Hematopoietic multipotent progenitor cell (in vitro differentiated cells): ENCODE measurements around the gene PRR19. TPM values are rescaled to one million over a fixed set of nuclear protein-coding genes. Genes with fewer than 3 reads are reported as not detected.

Experiments
- DNase-seq, 3 donors: peaks; one replicate each; pipeline ENCODE4 v3.0.0-alpha.2; 2011 to 2015; ENCODE audit warnings: low read depth in 2 of 3, low spot score in 2 of 3
- small RNA-seq: library from RNA; depleted of rRNA; stranded (forward); fragments of <200 nt; gene quantifications from one replicate; pipeline ENCODE3, GENCODE V24; 2012
- total RNA-seq: library from RNA; depleted of rRNA; stranded (reverse); fragments of >200 nt; gene quantifications from one replicate; pipeline ENCODE4 v1.2.3, GENCODE V29; 2012

PRR19 gene
- total RNA-seq, 1 donor = 0.54 TPM

DNA sequence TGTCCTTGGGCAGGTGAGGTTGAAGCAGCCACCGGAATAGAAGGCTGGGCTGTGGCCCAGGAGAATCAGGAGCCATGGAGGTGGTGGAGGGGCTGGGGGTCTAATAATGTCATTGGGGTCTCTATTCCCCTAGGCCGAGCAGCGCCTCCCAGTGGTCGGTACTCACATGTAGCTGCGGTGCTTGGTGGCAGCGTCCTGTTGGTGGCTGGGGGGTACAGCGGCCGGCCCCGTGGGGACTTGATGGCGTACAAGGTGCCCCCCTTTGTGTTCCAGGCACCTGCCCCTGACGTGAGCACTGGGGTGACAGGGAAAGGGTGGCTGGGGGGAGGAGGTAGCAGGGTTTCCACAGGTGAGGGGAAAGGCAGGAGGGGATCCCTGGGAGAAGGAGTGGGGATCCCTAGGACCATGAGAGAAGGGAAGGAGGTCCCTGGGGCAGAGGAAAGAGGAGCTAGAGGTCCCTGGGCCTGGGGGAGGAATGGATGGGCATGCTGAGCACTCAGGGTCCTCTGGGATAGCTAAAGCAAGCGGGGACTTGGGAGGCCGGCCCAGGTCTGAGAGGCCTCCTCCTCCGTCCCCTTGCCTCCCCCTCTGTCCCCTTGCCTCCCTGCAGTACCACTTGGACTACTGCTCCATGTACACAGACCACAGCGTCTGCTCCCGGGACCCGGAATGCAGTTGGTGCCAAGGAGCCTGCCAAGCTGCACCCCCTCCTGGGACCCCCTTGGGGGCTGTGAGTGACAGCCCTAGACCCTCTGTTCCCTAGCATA is 41.6 kb downstream of the PRR19 start:
- peak in 1 of 3 donors; percentile 17 for DNase-seq

DNA sequence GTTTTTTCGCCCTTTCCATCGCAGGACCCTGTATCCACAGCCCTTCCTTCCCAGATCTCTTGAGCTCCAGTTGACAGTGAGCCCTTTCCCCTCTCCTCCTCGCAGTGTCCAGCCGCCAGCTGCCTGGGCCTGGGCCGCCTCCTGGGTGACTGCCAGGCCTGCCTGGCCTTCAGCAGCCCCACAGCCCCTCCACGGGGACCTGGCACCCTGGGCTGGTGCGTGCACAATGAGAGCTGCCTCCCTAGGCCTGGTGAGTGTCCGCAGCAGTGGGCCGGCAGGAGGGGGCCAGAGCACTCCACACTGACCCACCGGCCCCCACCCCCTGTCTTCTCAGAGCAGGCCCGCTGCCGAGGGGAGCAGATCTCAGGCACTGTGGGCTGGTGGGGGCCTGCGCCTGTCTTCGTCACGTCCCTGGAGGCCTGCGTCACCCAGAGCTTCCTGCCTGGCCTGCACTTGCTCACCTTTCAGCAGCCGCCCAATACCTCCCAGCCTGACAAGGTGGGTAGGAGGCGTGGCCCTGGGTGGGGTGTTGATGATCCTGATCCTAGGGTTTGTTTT is 42.5 kb downstream of the PRR19 start:
- no peak for DNase-seq

DNA sequence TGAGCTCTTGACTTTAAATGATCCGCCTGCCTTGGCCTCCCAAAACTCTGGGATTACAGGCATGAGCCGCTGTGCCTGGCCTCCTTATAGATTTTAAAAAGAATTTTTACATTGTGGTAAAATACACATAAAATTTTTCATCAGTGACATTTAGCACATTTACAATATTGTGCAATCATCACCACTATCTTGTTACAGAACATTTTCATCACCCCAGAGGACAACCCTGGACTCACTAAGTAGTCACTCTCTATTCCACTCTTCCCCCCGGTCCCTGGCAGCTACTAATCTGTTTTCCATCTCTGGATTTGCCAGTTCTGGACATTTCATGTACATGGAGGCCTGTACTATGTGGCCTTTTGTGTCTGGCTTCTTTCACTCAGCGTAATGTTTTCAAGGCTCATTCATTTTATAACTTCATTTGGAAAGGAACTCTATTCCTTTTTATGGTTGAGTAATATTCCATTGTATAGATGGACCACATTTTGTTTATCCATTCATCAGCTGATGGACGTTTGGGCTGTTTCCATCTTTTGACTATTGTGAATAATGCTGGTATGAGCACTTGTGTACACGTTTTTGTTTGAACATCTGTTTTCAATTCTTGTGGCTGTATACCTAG is 43.4 kb downstream of the PRR19 start:
- DNase-seq = no peak

DNA sequence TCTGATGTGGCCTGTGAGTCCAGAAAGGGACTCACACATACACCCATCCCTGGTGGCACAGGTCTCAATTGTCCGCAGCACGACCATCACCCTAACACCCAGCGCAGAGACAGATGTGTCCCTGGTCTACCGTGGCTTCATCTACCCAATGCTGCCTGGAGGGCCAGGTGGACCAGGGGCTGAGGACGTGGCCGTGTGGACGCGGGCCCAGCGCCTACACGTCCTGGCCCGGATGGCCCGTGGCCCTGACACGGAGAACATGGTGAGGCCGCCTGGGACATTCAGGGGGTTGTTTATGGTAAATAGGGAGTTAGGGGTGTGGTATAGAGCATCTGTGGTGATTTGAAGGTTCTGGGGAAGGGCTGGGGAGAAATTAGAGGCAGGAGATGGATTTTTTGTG is 46.3 kb downstream of the PRR19 start:
- no peak for DNase-seq

DNA sequence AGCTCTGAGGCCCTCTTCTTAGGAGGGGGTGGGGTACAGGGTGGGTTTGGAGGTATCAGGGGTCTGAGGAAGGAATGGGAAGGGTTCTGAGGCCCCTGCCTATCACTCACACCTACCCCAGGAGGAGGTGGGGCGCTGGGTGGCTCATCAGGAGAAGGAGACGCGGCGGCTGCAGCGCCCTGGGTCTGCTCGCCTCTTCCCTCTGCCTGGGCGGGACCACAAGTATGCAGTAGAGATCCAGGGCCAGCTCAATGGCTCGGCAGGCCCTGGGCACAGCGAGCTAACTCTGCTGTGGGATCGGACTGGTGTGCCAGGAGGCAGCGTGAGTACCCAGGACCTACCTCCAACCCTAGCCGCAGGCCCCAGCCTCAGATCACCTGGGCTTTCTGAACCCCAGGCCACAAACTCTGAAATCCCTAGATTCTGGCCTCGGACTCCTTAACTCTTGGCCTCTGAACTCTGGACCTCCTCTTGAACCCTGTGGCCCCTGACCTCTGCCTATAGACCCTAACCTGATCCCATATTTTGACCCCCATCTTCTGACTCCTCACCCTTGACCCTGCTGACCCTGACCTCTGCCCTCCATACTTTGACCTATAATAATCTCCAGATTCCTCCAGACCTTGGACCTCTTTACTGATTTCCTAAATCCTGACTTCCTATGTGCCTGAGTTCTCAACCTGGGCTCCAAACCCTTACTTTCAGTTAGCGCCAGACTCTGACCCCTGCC is 47.6 kb downstream of the PRR19 start:
- DNase-seq = no peak

DNA sequence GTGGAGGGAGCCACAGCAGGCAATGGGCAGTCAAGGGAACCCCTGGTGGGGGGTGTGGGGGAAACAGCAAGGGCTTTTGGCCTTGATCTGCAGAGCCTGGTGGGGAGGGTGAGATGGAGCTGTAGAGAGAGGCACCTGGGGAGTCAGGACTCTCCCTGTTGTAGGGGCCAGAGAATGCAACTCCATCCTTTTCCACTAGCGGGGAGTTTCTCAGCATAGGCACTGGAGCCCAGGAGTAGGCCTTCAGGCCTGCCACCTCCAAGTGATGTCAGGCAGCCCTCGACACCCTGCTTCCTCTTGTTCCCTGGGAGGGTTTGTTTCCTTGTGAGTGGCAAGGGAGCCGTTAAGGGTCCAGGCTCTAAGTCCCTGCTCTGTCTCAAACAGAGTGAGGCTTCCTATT is 48.5 kb downstream of the PRR19 start:
- DNase-seq = no peak

DNA sequence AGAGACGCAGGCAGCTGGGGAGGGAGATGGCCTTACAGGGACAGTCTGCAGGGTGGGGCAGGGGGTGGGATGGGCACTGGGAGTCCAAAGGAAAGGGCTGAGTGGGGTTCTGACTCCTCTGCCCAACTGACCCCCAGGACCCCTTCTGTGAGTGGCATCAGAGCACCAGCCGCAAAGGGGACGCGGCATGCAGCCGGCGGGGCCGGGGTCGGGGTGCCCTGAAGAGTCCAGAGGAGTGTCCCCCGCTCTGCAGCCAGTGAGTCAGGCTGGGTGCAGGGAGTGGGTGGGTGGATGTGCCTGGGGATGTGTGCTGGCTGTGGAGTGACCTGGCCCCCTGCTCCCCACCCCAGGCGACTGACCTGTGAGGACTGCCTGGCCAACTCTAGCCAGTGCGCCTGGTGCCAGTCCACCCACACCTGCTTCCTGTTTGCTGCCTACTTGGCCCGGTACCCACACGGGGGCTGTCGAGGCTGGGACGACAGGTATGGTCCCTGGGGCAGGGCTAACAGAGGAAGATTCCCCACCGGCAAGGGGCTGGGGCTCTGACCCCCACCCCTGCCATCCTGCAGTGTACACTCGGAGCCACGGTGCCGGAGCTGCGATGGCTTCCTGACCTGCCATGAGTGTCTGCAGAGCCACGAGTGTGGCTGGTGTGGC is 49.3 kb downstream of the PRR19 start:
- DNase-seq = no peak

DNA sequence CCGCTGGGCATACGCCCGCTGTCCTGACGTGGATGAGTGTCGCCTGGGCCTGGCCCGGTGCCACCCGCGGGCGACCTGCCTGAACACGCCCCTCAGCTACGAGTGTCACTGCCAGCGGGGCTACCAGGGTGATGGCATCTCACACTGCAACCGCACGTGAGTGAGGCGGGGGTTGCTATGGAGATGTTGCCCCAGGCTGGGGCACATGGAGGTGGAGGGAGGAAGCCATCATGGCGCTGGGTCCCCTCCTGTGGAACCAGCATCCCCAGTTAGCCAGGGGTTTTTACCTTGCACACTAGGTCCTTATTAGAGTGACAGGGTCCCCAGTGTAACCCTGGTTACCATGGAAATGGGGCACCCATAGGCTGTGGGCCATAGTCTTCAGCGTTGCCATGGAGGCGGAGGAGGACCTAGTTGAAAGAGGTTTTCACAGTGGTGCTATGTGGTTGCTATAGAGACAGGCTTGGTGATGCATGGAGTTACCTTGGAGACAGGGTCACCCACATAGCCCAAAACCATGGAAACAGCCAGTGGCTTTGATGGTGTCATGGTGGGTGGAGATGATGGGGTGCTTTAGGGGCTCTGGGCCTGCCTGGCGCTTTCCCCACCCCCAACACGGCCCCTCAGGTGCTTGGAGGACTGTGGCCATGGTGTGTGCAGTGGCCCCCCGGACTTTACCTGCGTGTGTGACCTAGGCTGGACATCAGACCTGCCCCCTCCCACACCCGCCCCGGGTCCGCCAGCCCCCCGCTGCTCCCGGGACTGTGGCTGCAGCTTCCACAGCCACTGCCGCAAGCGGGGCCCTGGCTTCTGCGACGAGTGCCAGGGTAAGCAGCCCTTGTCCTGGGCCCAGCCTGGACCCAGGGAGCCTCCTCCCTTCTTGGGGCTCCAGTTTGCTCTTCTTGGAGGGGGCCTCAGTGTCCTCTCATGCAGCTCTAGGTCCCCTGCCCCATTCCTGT is 50.6 kb downstream of the PRR19 start:
- peak in 1 of 3 donors; percentile 5 for DNase-seq

DNA sequence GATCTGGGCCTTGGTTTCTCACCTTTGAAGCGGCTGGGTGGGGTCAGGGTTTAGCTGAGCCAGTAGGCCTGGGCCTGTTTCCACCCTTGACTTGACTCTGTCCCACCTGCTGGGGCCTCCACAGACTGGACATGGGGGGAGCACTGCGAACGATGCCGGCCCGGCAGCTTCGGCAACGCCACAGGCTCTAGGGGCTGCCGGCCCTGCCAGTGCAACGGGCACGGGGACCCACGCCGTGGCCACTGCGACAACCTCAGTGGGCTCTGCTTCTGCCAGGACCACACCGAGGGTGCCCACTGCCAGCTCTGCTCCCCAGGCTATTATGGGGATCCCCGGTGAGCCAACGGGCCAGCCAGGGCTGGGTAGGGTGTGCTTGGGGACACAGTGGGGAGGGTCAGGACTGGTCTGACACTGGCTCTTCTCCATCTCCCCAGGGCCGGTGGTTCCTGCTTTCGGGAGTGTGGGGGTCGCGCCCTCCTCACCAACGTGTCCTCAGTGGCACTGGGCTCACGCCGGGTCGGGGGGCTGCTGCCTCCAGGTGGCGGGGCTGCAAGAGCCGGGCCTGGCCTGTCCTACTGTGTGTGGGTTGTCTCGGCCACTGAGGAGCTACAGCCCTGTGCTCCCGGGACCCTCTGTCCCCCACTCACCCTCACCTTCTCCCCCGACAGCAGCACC is 51.5 kb downstream of the PRR19 start:
- no peak for DNase-seq

DNA sequence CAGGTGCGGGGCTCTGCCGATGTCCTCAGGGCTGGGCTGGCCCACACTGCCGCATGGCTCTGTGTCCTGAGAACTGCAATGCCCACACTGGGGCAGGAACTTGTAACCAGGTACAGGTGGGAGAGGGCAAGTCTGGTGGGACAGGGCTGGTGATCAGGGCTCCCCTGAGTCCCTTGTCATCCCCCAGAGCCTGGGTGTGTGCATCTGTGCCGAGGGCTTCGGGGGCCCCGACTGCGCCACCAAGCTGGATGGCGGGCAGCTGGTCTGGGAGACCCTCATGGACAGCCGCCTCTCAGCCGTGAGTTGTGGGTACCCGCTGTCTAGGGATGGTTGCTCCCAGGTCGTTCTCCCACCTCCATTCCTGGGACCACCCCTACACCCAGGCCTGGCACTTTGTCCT is 54.0 kb downstream of the PRR19 start:
- no peak for DNase-seq

DNA sequence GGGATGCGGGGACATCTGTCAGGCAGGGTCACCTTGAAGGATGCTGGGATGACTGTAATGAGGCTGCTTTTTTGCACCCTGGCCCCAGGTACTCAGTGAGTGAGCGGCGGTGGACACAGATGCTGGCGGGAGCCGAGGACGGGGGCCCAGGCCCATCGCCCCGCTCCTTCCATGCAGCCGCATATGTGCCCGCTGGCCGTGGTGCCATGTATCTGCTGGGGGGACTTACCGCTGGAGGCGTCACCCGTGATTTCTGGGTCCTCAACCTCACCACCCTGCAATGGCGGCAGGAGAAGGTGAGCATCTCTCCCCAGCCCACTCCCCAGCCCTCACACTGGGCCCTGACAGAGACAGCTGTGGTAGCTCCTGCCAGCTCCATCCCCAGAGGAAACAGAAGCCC is 54.8 kb downstream of the PRR19 start:
- DNase-seq = no peak

DNA sequence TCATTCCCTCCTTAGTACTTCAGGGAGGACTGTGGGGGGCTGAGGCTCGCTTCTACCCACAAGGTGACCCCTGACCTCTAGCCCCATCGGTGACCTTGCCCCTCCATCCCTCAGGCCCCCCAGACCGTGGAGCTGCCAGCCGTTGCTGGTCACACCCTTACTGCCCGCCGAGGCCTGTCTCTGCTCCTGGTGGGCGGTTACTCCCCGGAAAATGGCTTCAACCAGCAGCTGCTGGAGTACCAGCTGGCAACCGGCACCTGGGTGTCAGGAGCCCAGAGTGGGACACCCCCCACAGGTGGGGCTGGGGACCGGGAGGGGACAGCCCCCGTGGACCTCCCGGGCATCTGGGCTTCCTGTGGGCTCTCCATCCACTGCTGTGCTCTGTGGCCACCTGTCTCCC is 55.4 kb downstream of the PRR19 start:
- DNase-seq = no peak

Small RNAs within 50 kb of the gene (small RNA-seq; reads per million reads assigned to genes)
- not detected for gene MIR8077

Other genes starting within 250 kb of the PRR19 start
- 22.1 TPM for gene GRIK5, start 231.9 kb upstream of the PRR19 start, total RNA-seq
- gene ZNF574, start 226.0 kb upstream of the PRR19 start, total RNA-seq = 67.6 TPM
- 5.7 TPM for gene POU2F2, start 169.7 kb upstream of the PRR19 start, total RNA-seq
- 78.1 TPM for gene DEDD2, start 84.5 kb upstream of the PRR19 start, total RNA-seq
- 16.2 TPM for gene ZNF526, start 81.8 kb upstream of the PRR19 start, total RNA-seq
- gene GSK3A, start 59.5 kb upstream of the PRR19 start, total RNA-seq = 24.5 TPM
- 39.0 TPM for gene ERF, start 47.0 kb upstream of the PRR19 start, total RNA-seq
- gene CIC, start 32.9 kb upstream of the PRR19 start, total RNA-seq = 43.1 TPM
- 119 TPM for gene PAFAH1B3, start 492 bp downstream of the PRR19 start, total RNA-seq
- not detected for gene TMEM145, start 11.2 kb downstream of the PRR19 start, total RNA-seq
- 17.2 TPM for gene MEGF8, start 23.5 kb downstream of the PRR19 start, total RNA-seq
- 1.1 TPM for gene CNFN, start 88.2 kb downstream of the PRR19 start, total RNA-seq
- gene LIPE, start 125.3 kb downstream of the PRR19 start, total RNA-seq = 9.2 TPM
- gene CXCL17, start 140.8 kb downstream of the PRR19 start, total RNA-seq = not detected
- gene CEACAM1, start 226.3 kb downstream of the PRR19 start, total RNA-seq = 1.3 TPM